CD14-positive monocyte (primary cell): ENCODE measurements around the gene DNAH3. TPM values are rescaled to one million over a fixed set of nuclear protein-coding genes. Genes with fewer than 3 reads are reported as not detected.
"Not testable (repeated sequence)": the region's sequence is repeated elsewhere in the genome, so short reads cannot be mapped to it uniquely, and the experiment has no call there.

ENCODE experiments used
- DNase-seq, 3 donors: peaks; one replicate each; pipeline ENCODE4 v3.0.0-alpha.2; 2011 to 2022
- H2AFZ ChIP-seq: 2 replicates; pipeline ENCODE4 v1.6.0; 2012; ENCODE audit warnings: mild to moderate bottlenecking, low read depth, low read length, inconsistent platforms; ENCODE audit not compliant: insufficient read depth, poor library complexity, severe bottlenecking
- H3K27ac ChIP-seq, 2 donors: 1 replicate in 1 of 2; 2 replicates in 1 of 2; pipeline ENCODE4 v1.5.1; 2012 to 2013; ENCODE audit warnings: low read length in 2 of 2, control low read depth in 1 of 2, inconsistent platforms in 1 of 2, low read depth in 1 of 2, mild to moderate bottlenecking in 1 of 2
- H3K27me3 ChIP-seq, 2 donors: one replicate each; pipeline versions ENCODE4 v1.6.0 to v1.6.1; 2011 to 2013; ENCODE audit warnings: low read length in 2 of 2; ENCODE audit not compliant: control insufficient read depth in 2 of 2, insufficient read depth in 2 of 2
- H3K36me3 ChIP-seq, 2 donors: replicated peaks in 1 of 2; 1 replicate in 1 of 2; 2 replicates in 1 of 2; pipeline versions ENCODE4 v1.5.1 to v1.6.1; 2012 to 2013; ENCODE audit warnings: low read length in 2 of 2, control low read depth in 1 of 2, inconsistent platforms in 1 of 2, mild to moderate bottlenecking in 1 of 2; ENCODE audit not compliant: insufficient read depth in 2 of 2, control insufficient read depth in 1 of 2
- H3K4me1 ChIP-seq, 2 donors: 1 replicate in 1 of 2; 2 replicates in 1 of 2; pipeline versions ENCODE4 v1.5.1 to v1.6.1; 2012 to 2013; ENCODE audit warnings: low read length in 2 of 2, control low read depth in 1 of 2, inconsistent platforms in 1 of 2, mild to moderate bottlenecking in 1 of 2, moderate library complexity in 1 of 2; ENCODE audit not compliant: insufficient read depth in 2 of 2, control insufficient read depth in 1 of 2
- H3K4me2 ChIP-seq: replicated peaks from 2 replicates; pipeline ENCODE3; 2012; ENCODE audit warnings: low read length, moderate library complexity, mild to moderate bottlenecking; ENCODE audit not compliant: poor library complexity, severe bottlenecking; ENCODE audit errors: extremely low read depth
- H3K4me3 ChIP-seq, 3 experiments: fragments of 200-600 bp in 1 of 3; sonication (generic) in 1 of 3; replicated peaks in 1 of 3; 1 replicate in 2 of 3; 2 replicates in 1 of 3; pipeline ENCODE4 v1.5.1; 2011 to 2013; ENCODE audit warnings: low read length in 3 of 3, mild to moderate bottlenecking in 3 of 3, control low read depth in 2 of 3, low read depth in 2 of 3, inconsistent platforms in 1 of 3, moderate library complexity in 1 of 3
- H3K79me2 ChIP-seq: 2 replicates; pipeline ENCODE4 v1.6.0; 2012; ENCODE audit warnings: mild to moderate bottlenecking, control low read depth, inconsistent platforms, low read length, moderate library complexity; ENCODE audit not compliant: insufficient read depth
- H3K9ac ChIP-seq: 2 replicates; pipeline ENCODE4 v1.6.0; 2017; ENCODE audit warnings: low read length, mild to moderate bottlenecking; ENCODE audit not compliant: insufficient read depth, poor library complexity, severe bottlenecking
- H3K9me3 ChIP-seq, 2 donors: replicated peaks in 1 of 2; 1 replicate in 1 of 2; 2 replicates in 1 of 2; pipeline versions ENCODE4 v1.5.1 to v1.6.1; 2012 to 2013; ENCODE audit warnings: low read length in 2 of 2, control low read depth in 1 of 2; ENCODE audit not compliant: control insufficient read depth in 1 of 2, insufficient read depth in 1 of 2
- H4K20me1 ChIP-seq: 2 replicates; pipeline ENCODE4 v1.6.0; 2012; ENCODE audit warnings: mild to moderate bottlenecking, low read length, control low read depth, moderate library complexity; ENCODE audit not compliant: insufficient read depth
- H3K27ac Mint-ChIP-seq, 7 donors: one replicate each; pipeline ENCODE4 v1.8.0; 2020; ENCODE audit warnings: mild to moderate bottlenecking in 7 of 7, mixed read lengths in 7 of 7, moderate library complexity in 6 of 7, inconsistent platforms in 2 of 7
- H3K27me3 Mint-ChIP-seq, 3 donors: one replicate each; pipeline ENCODE4 v1.8.0; 2021 to 2022; ENCODE audit warnings: low read depth in 3 of 3, mild to moderate bottlenecking in 3 of 3, mixed read lengths in 3 of 3, moderate library complexity in 3 of 3, inconsistent platforms in 1 of 3
- H3K36me3 Mint-ChIP-seq, 2 donors: one replicate each; pipeline ENCODE4 v1.8.0; 2020; ENCODE audit warnings: mixed read lengths in 2 of 2, inconsistent platforms in 1 of 2, mild to moderate bottlenecking in 1 of 2
- H3K4me1 Mint-ChIP-seq: one replicate; pipeline ENCODE4 v1.8.0; 2020; ENCODE audit warnings: mild to moderate bottlenecking, mixed read lengths
- H3K4me3 Mint-ChIP-seq, 2 donors: one replicate each; pipeline ENCODE4 v1.8.0; 2020; ENCODE audit warnings: mild to moderate bottlenecking in 2 of 2, mixed read lengths in 2 of 2, moderate library complexity in 1 of 2
- H3K9me3 Mint-ChIP-seq, 7 donors: one replicate each; pipeline ENCODE4 v1.8.0; 2020 to 2022; ENCODE audit warnings: mixed read lengths in 7 of 7, mild to moderate bottlenecking in 6 of 7, moderate library complexity in 6 of 7, inconsistent platforms in 2 of 7
- whole genome bisulfite sequencing: methylation state at CpG from one replicate; pipeline ENCODE4 v1.1.5; 2013; ENCODE audit warnings: missing lambda C conversion rate; ENCODE audit not compliant: insufficient coverage; 5-methylcytosine and 5-hydroxymethylcytosine counted together
- intact Hi-C, 2 donors: fragments of 100-400 bp; cut with micrococcal nuclease; formaldehyde crosslinking; loops; one replicate each; pipeline versions ENCODE4 v1.15.0 to v1.15.1; 2023
- polyA plus RNA-seq, 3 donors: library from polyadenylated mRNA; depleted of rRNA in 1 of 3; unstranded in 2 of 3; stranded (reverse) in 1 of 3; fragments of 300-500 nt in 2 of 3; fragments of >200 nt in 1 of 3; fragmentation: Illumina TruSeq in 2 of 3; gene quantifications; 1 replicate in 2 of 3; 2 replicates in 1 of 3; pipeline ENCODE4 v1.2.3, GENCODE V29; 2012 to 2021
- TF ChIP-seq, protein P1 (sequence below): fragments of 200-600 bp; IDR thresholded peaks from one replicate; pipeline ENCODE4 v1.8.0; 2022; ENCODE audit warnings: antibody characterized with exemption, mild to moderate bottlenecking

DNAH3 gene
- polyA plus RNA-seq, 3 donors, result not detected

DNA sequence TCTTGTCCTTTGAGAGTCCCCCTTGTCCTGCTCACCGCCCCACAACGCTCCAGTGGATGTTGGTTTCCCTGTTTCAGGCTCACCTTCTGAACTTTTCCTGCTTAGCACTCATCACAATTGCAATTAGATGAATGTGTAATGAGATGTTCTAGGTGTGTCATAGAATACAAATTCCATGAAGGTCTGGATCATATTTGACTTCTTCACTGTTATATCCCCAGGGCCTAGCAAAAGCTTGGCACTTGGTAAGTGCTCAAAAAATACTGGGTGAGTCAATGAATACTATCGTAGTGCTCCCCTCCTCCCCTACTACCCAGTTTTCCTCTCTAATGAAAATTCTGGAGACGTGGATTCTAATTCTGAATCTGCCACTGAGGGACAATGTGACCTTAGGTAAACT, 33.1 kb downstream of the DNAH3 start:
- DNase-seq, result no peak
- intact Hi-C loops, result no loop called here
- no peak overlapping the region for H3K27ac Mint-ChIP-seq
- TF ChIP-seq, protein P1, sequence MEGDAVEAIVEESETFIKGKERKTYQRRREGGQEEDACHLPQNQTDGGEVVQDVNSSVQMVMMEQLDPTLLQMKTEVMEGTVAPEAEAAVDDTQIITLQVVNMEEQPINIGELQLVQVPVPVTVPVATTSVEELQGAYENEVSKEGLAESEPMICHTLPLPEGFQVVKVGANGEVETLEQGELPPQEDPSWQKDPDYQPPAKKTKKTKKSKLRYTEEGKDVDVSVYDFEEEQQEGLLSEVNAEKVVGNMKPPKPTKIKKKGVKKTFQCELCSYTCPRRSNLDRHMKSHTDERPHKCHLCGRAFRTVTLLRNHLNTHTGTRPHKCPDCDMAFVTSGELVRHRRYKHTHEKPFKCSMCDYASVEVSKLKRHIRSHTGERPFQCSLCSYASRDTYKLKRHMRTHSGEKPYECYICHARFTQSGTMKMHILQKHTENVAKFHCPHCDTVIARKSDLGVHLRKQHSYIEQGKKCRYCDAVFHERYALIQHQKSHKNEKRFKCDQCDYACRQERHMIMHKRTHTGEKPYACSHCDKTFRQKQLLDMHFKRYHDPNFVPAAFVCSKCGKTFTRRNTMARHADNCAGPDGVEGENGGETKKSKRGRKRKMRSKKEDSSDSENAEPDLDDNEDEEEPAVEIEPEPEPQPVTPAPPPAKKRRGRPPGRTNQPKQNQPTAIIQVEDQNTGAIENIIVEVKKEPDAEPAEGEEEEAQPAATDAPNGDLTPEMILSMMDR, result no peak
- peaks cover 9% of the 10 kb centered on the region for H3K4me1 Mint-ChIP-seq
- H2AFZ ChIP-seq, result no peak overlapping the region
- no peak overlapping the region for H3K9ac ChIP-seq
- peaks cover 20 to 38% (median 31%) of the 10 kb centered on the region in 7 donors for H3K9me3 Mint-ChIP-seq
- no peak overlapping the region for H3K4me3 ChIP-seq
- peaks cover 28% of the 10 kb centered on the region in 2 donors for H3K9me3 ChIP-seq
- no peak overlapping the region for H3K4me2 ChIP-seq
- H3K4me1 ChIP-seq, result peaks cover 9 to 11% of the 10 kb centered on the region in 2 donors
- peaks cover 0 to 1% (median 0%) of the 10 kb centered on the region in 3 donors for H3K27me3 Mint-ChIP-seq
- no peaks in the 10 kb centered on the region for H3K36me3 ChIP-seq
- no peaks in the 10 kb centered on the region for H3K79me2 ChIP-seq
- H3K4me3 Mint-ChIP-seq, result no peak overlapping the region
- no peaks in the 10 kb centered on the region for H3K27me3 ChIP-seq
- WGBS, result no CpG with 5 or more reads among the region's 4 CpGs
- H3K27ac ChIP-seq, result no peak overlapping the region
- peaks cover 0 to 7% of the 10 kb centered on the region in 2 donors for H3K36me3 Mint-ChIP-seq
- H4K20me1 ChIP-seq, result no peaks in the 10 kb centered on the region

DNA sequence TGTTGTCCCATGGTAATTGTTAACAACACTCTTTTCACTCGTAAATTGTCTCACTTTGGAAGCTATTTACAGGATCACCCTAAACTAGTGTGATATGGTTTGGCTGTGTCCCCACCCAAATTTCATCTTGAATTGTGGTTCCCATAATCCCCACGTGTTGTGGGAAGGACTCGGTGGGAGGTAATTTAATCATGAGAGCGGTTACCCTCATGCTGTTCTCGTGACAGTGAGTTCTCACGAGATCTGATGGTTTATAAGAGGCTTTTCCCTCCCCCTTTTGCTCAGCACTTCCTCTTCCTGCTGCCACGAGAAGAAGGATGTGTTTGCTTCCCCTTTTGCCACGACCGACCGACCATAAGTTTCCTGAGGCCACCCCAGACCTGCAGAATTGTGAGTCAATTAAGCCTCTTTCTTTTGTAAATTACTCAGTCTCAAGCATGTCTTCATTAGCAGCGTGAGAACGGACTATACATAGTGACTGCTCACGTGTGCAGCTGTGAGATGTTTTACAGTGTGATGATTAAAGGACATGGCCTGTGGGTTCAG, 34.4 kb downstream of the DNAH3 start:
- Histone ChIP-seq H3K4me3 (peak overlapping the region in 1 of 3 experiments; percentile 42), H3K9ac (no peak overlapping the region)

DNA sequence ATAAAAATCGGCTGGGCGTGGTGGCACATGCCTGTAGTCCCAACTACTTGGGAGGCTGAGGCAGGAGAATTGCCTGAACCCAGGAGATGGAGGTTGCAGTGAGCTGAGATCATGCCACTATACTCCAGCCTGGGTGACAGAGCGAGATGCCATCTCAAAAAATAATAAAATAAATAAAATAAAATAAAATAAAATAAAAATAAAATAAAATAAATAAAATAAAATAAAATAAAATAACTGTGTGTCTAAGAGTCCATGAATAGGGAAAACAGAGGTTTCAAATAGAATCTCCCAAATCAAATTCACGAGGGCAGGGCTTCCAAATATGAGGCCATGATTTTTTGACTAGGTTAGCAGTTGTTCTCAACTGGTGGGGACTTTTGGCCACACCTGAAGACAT, 35.1 kb downstream of the DNAH3 start:
- Histone ChIP-seq H3K4me1 (peaks cover 9 to 11% of the 10 kb centered on the region in 2 donors), H3K9me3 (peaks cover 28% of the 10 kb centered on the region in 2 donors), H3K4me3 (peak overlapping the region in 1 of 3 experiments; percentile 42), H3K27ac (peak overlapping the region in 1 of 2 donors; percentile 70)
- DNase-seq, H3K27ac Mint-ChIP-seq, H3K4me3 Mint-ChIP-seq, H4K20me1 ChIP-seq, H3K9ac ChIP-seq, H2AFZ ChIP-seq, intact Hi-C loops, H3K79me2 ChIP-seq, H3K27me3 ChIP-seq, H3K4me1 Mint-ChIP-seq, H3K36me3 ChIP-seq, H3K27me3 Mint-ChIP-seq, H3K4me2 ChIP-seq, H3K36me3 Mint-ChIP-seq: not testable (repeated sequence)
- WGBS, result no CpG with 5 or more reads among the region's 4 CpGs
- H3K9me3 Mint-ChIP-seq, result peaks cover 20 to 37% (median 33%) of the 10 kb centered on the region in 7 donors

More for the DNA sequence above, 34.4 kb downstream of the DNAH3 start:
- peaks cover 0 to 7% of the 10 kb centered on the region in 2 donors for H3K36me3 Mint-ChIP-seq
- Histone ChIP-seq H3K9me3 (peaks cover 28% of the 10 kb centered on the region in 2 donors), H2AFZ (peak overlapping the region; percentile 51), H3K4me1 (peaks cover 9 to 11% of the 10 kb centered on the region in 2 donors), H3K27ac (peak overlapping the region in 1 of 2 donors; percentile 70), H3K36me3 (no peaks in the 10 kb centered on the region), H3K79me2 (no peaks in the 10 kb centered on the region), H4K20me1 (no peaks in the 10 kb centered on the region), H3K27me3 (no peaks in the 10 kb centered on the region), H3K4me2 (no peak overlapping the region)
- DNase-seq, result peak; percentile 47 to 77 (median 69)
- H3K27ac Mint-ChIP-seq, result peak overlapping the region in 6 of 7 donors; percentile 26 to 87 (median 60)
- peaks cover 20 to 38% (median 33%) of the 10 kb centered on the region in 7 donors for H3K9me3 Mint-ChIP-seq
- H3K4me1 Mint-ChIP-seq, result peaks cover 9% of the 10 kb centered on the region
- WGBS, result 0% methylated on average over 1 of the region's 13 CpGs
- intact Hi-C loops, result no loop called here
- TF ChIP-seq, protein P1, result no peak
- peak overlapping the region in 1 of 2 donors; percentile 36 for H3K4me3 Mint-ChIP-seq
- peaks cover 0 to 1% (median 0%) of the 10 kb centered on the region in 3 donors for H3K27me3 Mint-ChIP-seq
